ENCODE results near the gene SPG11. TPM values are rescaled to one million over a fixed set of nuclear protein-coding genes. Genes with fewer than 3 reads are reported as not detected.

The SPG11 gene
- total and polyA plus RNA-seq, 10 of the 15 experiments (the other 5 are each of a cell fraction or from before 2014, with no cell fraction given) = 22.1 to 85.1 (median 47.2) TPM

GRCh38 chr15:44554934-44555723, 108.3 kb downstream of the SPG11 start:
- Histone ChIP-seq H4K20me1 (ENCODE audit: control insufficient read depth, insufficient read depth) (no peaks in the 10 kb centered on the region), H3K79me2 (ENCODE audit: control insufficient read depth, insufficient read depth, low read length) (peaks cover 4% of the 10 kb centered on the region), H3K4me1 (ENCODE audit: control insufficient read depth, insufficient read depth, low read length) (no peaks in the 10 kb centered on the region), H3K36me3 (ENCODE audit: control insufficient read depth in 2 of 2, insufficient read depth in 2 of 2, low read length in 1 of 2) (peaks cover 9 to 33% of the 10 kb centered on the region in 2 experiments), H3K27ac (ENCODE audit: control insufficient read depth, insufficient read depth) (no peak overlapping the region), H3K9ac (ENCODE audit: control insufficient read depth, insufficient read depth, low read length) (no peak overlapping the region), H2AFZ (ENCODE audit: control insufficient read depth, low read depth, low read length) (no peak overlapping the region), H3K4me3 (no peak overlapping the region), H3K9me3 (replicated peaks; ENCODE audit: control insufficient read depth, insufficient read depth, low read length) (no peaks in the 10 kb centered on the region), H3K27me3 (replicated peaks in 1 of 2; ENCODE audit: control insufficient read depth in 2 of 2, insufficient read depth in 2 of 2, low read length in 1 of 2) (no peaks in the 10 kb centered on the region), H3K4me2 (ENCODE audit: control insufficient read depth, insufficient read depth) (no peak overlapping the region)
- POLR2A ChIA-PET = interaction anchor here (0.5 kb wide), 1 partner anchor 16 kb away, joined by 5 read pairs; no protein-coding TSS in a partner anchor
- RAD21 ChIA-PET (ENCODE audit: unreplicated experiment) = interaction anchor here (1.3 kb wide), 1 partner anchor 9 kb away, joined by 4 read pairs; no protein-coding TSS in a partner anchor
- TF ChIP-seq RELB (IDR thresholded peaks at IDR 0.05; ENCODE audit: low read depth) (no peak), SREBF1 (IDR thresholded peaks at IDR 0.05; ENCODE audit: low read length) (no peak)
- ATAC-seq (no peak), DNase-seq (ENCODE audit: low read depth, low spot score) (no peak), FAIRE-seq (no peak)
- intact Hi-C loops (cut with micrococcal nuclease; ENCODE audit: unreplicated experiment) (no loop called here), in situ Hi-C loops (cut with MboI) (no loop called here)
- SMC1A ChIA-PET (ENCODE audit: uncharacterized antibody, unreplicated experiment) = interaction anchor here (1.6 kb wide), 1 partner anchor 9 kb away, joined by 3 read pairs; no protein-coding TSS in a partner anchor
- CTCF ChIA-PET = interaction anchor here (1.0 to 1.6 kb wide), 3 partner anchors 9 to 182 kb away, joined by 4 to 5 read pairs (median 4); no protein-coding TSS in a partner anchor
- BruUV-seq (replicated peaks) = TSS peak; percentile 12
- WGBS (ENCODE audit: insufficient coverage, insufficient replicate concordance, low lambda C conversion rate, missing lambda C conversion rate) = 94% methylated on average over 4 of the region's 4 CpGs

- ChIA-PET SMC1A (ENCODE audit: uncharacterized antibody, unreplicated experiment) (interaction anchor here (1.1 kb wide), 1 partner anchor 14 kb away, joined by 4 read pairs; no protein-coding TSS in a partner anchor), RAD21 (ENCODE audit: unreplicated experiment) (no interaction called here), CTCF (interaction anchor here (0.6 to 1.2 kb wide), 3 partner anchors 14 to 182 kb away, joined by 3 read pairs; partner anchors contain the start of gene EIF3J), POLR2A (interaction anchor here (0.7 kb wide), 1 partner anchor 29 kb away, joined by 3 read pairs; no protein-coding TSS in a partner anchor)
- no TSS peak for BruUV-seq (replicated peaks)
- Histone ChIP-seq H3K4me1 (ENCODE audit: control insufficient read depth, insufficient read depth, low read length) (peaks cover 4% of the 10 kb centered on the region; the same call in 1 of the 2 replicates), H3K4me2 (ENCODE audit: control insufficient read depth, insufficient read depth) (no peak overlapping the region), H3K36me3 (ENCODE audit: control insufficient read depth in 2 of 2, insufficient read depth in 2 of 2, low read length in 1 of 2) (peaks cover 4 to 23% of the 10 kb centered on the region in 2 experiments), H3K9ac (ENCODE audit: control insufficient read depth, insufficient read depth, low read length) (no peak overlapping the region), H4K20me1 (ENCODE audit: control insufficient read depth, insufficient read depth) (no peaks in the 10 kb centered on the region), H2AFZ (ENCODE audit: control insufficient read depth, low read depth, low read length) (no peak overlapping the region), H3K27me3 (replicated peaks in 1 of 2; ENCODE audit: control insufficient read depth in 2 of 2, insufficient read depth in 2 of 2, low read length in 1 of 2) (no peaks in the 10 kb centered on the region), H3K9me3 (replicated peaks; ENCODE audit: control insufficient read depth, insufficient read depth, low read length) (no peaks in the 10 kb centered on the region), H3K79me2 (ENCODE audit: control insufficient read depth, insufficient read depth, low read length) (peaks cover 34% of the 10 kb centered on the region), H3K27ac (ENCODE audit: control insufficient read depth, insufficient read depth) (no peak overlapping the region), H3K4me3 (no peak overlapping the region)
- in situ Hi-C loops (cut with MboI) = no loop called here
- 82% methylated on average over 4 of the region's 4 CpGs for whole genome bisulfite sequencing (ENCODE audit: insufficient coverage, insufficient replicate concordance, low lambda C conversion rate, missing lambda C conversion rate)
- ATAC-seq (no peak), FAIRE-seq (no peak), DNase-seq (ENCODE audit: low read depth, low spot score) (no peak)
- TF ChIP-seq SPI1 (IDR thresholded peaks at IDR 0.05; ENCODE audit: borderline replicate concordance, insufficient read depth, low read depth, low read length) = 0 out of 2 replicates have a peak, but pooled peaks have one; percentile 28
- TF ChIP-seq IKZF2 (IDR thresholded peaks at IDR 0.05) = no peak
- intact Hi-C loops (cut with micrococcal nuclease; ENCODE audit: unreplicated experiment) = no loop called here
Observed at GRCh38 chr15:44550734-44551133, 112.7 kb downstream of the SPG11 start.
